GM12801 (cell line): ENCODE measurements around the gene IRF3.

Experiments
- CTCF ChIP-seq: IDR thresholded peaks from one replicate; pipeline ENCODE4 v1.5.1; 2011; ENCODE audit warnings: control low read depth; ENCODE audit not compliant: insufficient read length; ENCODE audit errors: extremely low read depth

Gene IRF3

GRCh38 chr19:49665351-49666119 lies at the start of gene IRF3, which contains the start of gene BCL2L12:
Gene IRF3, minus strand, starts transcription at chr19:49665857. Its CDS starts 1,019 bp downstream, at chr19:49664838.
Gene BCL2L12, plus strand, starts transcription at chr19:49665933. Its CDS starts 760 bp downstream, at chr19:49666693.
- TF ChIP-seq CTCF = no peak

GRCh38 chr19:49713236-49713845 lies 47.7 kb upstream of the IRF3 start:
- no peak for TF ChIP-seq CTCF

- no peak for TF ChIP-seq CTCF
Measured at GRCh38 chr19:49712397-49712859, 46.8 kb upstream of the IRF3 start.

GRCh38 chr19:49710372-49710951 lies 44.8 kb upstream of the IRF3 start:
- no peak for TF ChIP-seq CTCF

- TF ChIP-seq CTCF = no peak
Measured at GRCh38 chr19:49705919-49706318, 40.3 kb upstream of the IRF3 start.

- no peak for TF ChIP-seq CTCF
Measured at GRCh38 chr19:49704888-49705642, 39.4 kb upstream of the IRF3 start.

GRCh38 chr19:49701271-49701786 lies 35.7 kb upstream of the IRF3 start:
- no peak for TF ChIP-seq CTCF
